ENCODE measurements around the gene PLEKHG4B.

The PLEKHG4B gene

GRCh38 chr5:128446-128845 lies 36.5 kb downstream of the PLEKHG4B start:
- DNase-seq (ENCODE audit: extremely low read depth in 1 of 2, low read depth in 1 of 2) = no peak

- DNase-seq (ENCODE audit: extremely low read depth in 1 of 2, low read depth in 1 of 2) = no peak
Observed at GRCh38 chr5:129148-129547, 37.2 kb downstream of the PLEKHG4B start.

GRCh38 chr5:129820-130219 lies 37.9 kb downstream of the PLEKHG4B start:
- no peak for DNase-seq (ENCODE audit: extremely low read depth in 1 of 2, low read depth in 1 of 2)

GRCh38 chr5:130601-131131 lies 38.7 kb downstream of the PLEKHG4B start:
- DNase-seq (ENCODE audit: extremely low read depth in 1 of 2, low read depth in 1 of 2) = no peak

- no peak for DNase-seq (ENCODE audit: extremely low read depth in 1 of 2, low read depth in 1 of 2)
Observed at GRCh38 chr5:136901-137300, 44.9 kb downstream of the PLEKHG4B start.

- no peak for DNase-seq (ENCODE audit: extremely low read depth in 1 of 2, low read depth in 1 of 2)
Observed at GRCh38 chr5:137741-138140, 45.8 kb downstream of the PLEKHG4B start.

GRCh38 chr5:138936-139335 lies 47.0 kb downstream of the PLEKHG4B start:
- no peak for DNase-seq (ENCODE audit: extremely low read depth in 1 of 2, low read depth in 1 of 2)

GRCh38 chr5:139579-140442 lies 47.8 kb downstream of the PLEKHG4B start:
- DNase-seq (ENCODE audit: extremely low read depth in 1 of 2, low read depth in 1 of 2) = no peak

- DNase-seq (ENCODE audit: extremely low read depth in 1 of 2, low read depth in 1 of 2) = no peak
Observed at GRCh38 chr5:140443-140829, 48.5 kb downstream of the PLEKHG4B start.

- no peak for DNase-seq (ENCODE audit: extremely low read depth in 1 of 2, low read depth in 1 of 2)
Observed at GRCh38 chr5:141211-141610, 49.2 kb downstream of the PLEKHG4B start.

- DNase-seq (ENCODE audit: extremely low read depth in 1 of 2, low read depth in 1 of 2) = no peak
Observed at GRCh38 chr5:141761-142160, 49.8 kb downstream of the PLEKHG4B start.

GRCh38 chr5:142246-142810 lies 50.4 kb downstream of the PLEKHG4B start:
- DNase-seq (ENCODE audit: extremely low read depth in 1 of 2, low read depth in 1 of 2) = no peak

GRCh38 chr5:143041-143440 lies 51.1 kb downstream of the PLEKHG4B start:
- DNase-seq (ENCODE audit: extremely low read depth in 1 of 2, low read depth in 1 of 2) = no peak

- DNase-seq (ENCODE audit: extremely low read depth in 1 of 2, low read depth in 1 of 2) = no peak
Observed at GRCh38 chr5:144941-145340, 53.0 kb downstream of the PLEKHG4B start.

GRCh38 chr5:145585-146323 lies 53.8 kb downstream of the PLEKHG4B start:
- DNase-seq (ENCODE audit: extremely low read depth in 1 of 2, low read depth in 1 of 2) = no peak

- DNase-seq (ENCODE audit: extremely low read depth in 1 of 2, low read depth in 1 of 2) = no peak
Observed at GRCh38 chr5:147751-148150, 55.8 kb downstream of the PLEKHG4B start.

GRCh38 chr5:149745-150485 lies 57.9 kb downstream of the PLEKHG4B start:
- DNase-seq (ENCODE audit: extremely low read depth in 1 of 2, low read depth in 1 of 2) = no peak

- no peak for DNase-seq (ENCODE audit: extremely low read depth in 1 of 2, low read depth in 1 of 2)
Observed at GRCh38 chr5:150746-151145, 58.8 kb downstream of the PLEKHG4B start.

- DNase-seq (ENCODE audit: extremely low read depth in 1 of 2, low read depth in 1 of 2) = no peak
Observed at GRCh38 chr5:152077-152476, 60.1 kb downstream of the PLEKHG4B start.

GRCh38 chr5:153256-153655 lies 61.3 kb downstream of the PLEKHG4B start:
- DNase-seq (ENCODE audit: extremely low read depth in 1 of 2, low read depth in 1 of 2) = no peak

- no peak for DNase-seq (ENCODE audit: extremely low read depth in 1 of 2, low read depth in 1 of 2)
Observed at GRCh38 chr5:154236-154635, 62.3 kb downstream of the PLEKHG4B start.

All from activated CD8-positive, alpha-beta memory T cell treated with anti-CD3 and anti-CD28 coated beads for 1 hour (primary cell).